Upper lobe of left lung (tissue), 6 donors: ENCODE measurements around the gene CEBPB. TPM values are rescaled to one million over a fixed set of nuclear protein-coding genes. Genes with fewer than 3 reads are reported as not detected.

Experiments used
- ATAC-seq, 2 donors: fragments of 200-7000 bp; cut with Tn5 transposase; one replicate each; pipeline ENCODE4 v1.9.1; 2022; ENCODE audit warnings: mild to moderate bottlenecking in 2 of 2, moderate library complexity in 2 of 2; ENCODE audit not compliant: low FRiP score in 2 of 2
- DNase-seq, 2 donors: peaks; one replicate each; pipeline ENCODE4 v3.0.0-alpha.2; 2019 to 2020
- H3K27ac ChIP-seq, 4 donors: fragments of 200-600 bp; sonication (generic); one replicate each; pipeline ENCODE4 v1.5.1; 2016 to 2019
- H3K27me3 ChIP-seq, 4 donors: fragments of 200-600 bp; sonication (generic); one replicate each; pipeline ENCODE4 v1.5.1; 2017 to 2019
- H3K36me3 ChIP-seq, 4 donors: fragments of 200-600 bp; sonication (generic); one replicate each; pipeline ENCODE4 v1.5.1; 2016 to 2019
- H3K4me1 ChIP-seq, 4 donors: fragments of 200-600 bp; sonication (generic); one replicate each; pipeline ENCODE4 v1.5.1; 2018 to 2019
- H3K4me3 ChIP-seq, 4 donors: fragments of 200-600 bp; sonication (generic); one replicate each; pipeline ENCODE4 v1.5.1; 2017 to 2019; ENCODE audit warnings: mild to moderate bottlenecking in 2 of 4, moderate library complexity in 1 of 4
- H3K9me3 ChIP-seq, 4 donors: fragments of 200-600 bp; sonication (generic); one replicate each; pipeline ENCODE4 v1.5.1; 2018 to 2019
- EP300 ChIP-seq, 4 donors: sonication (generic); formaldehyde crosslinking; IDR thresholded peaks; one replicate each; pipeline ENCODE4 v1.5.1; 2017; ENCODE audit warnings: antibody characterized with exemption in 4 of 4, control low read depth in 2 of 4
- POLR2A ChIP-seq, 4 donors: fragments of 450-650 bp; IDR thresholded peaks; one replicate each; pipeline ENCODE4 v1.5.1; 2016 to 2017; ENCODE audit warnings: antibody characterized with exemption in 4 of 4, mild to moderate bottlenecking in 2 of 4
- POLR2AphosphoS5 ChIP-seq, 2 donors: sonication (generic); formaldehyde crosslinking; IDR thresholded peaks; one replicate each; pipeline ENCODE4 v1.5.1; 2017; ENCODE audit warnings: antibody characterized with exemption in 2 of 2
- WGBS, 2 donors: methylation state at CpG; one replicate each; pipeline ENCODE4 v1.1.5; 2017 to 2018; 5-methylcytosine and 5-hydroxymethylcytosine counted together
- total RNA-seq, 6 donors: library from RNA; depleted of rRNA in 4 of 6; stranded (reverse); fragments of >200 nt in 4 of 6; gene quantifications; one replicate each; pipeline versions ENCODE4 v1.1.0 to v1.2.1, GENCODE V29; 2016 to 2021
- TF ChIP-seq, protein P1 (sequence below), 6 experiments: fragments of 450-650 bp in 4 of 6; fragments of 200-600 bp in 2 of 6; sonication (generic) in 2 of 6; IDR thresholded peaks; one replicate each; pipeline ENCODE4 v1.5.1; 2016 to 2019; ENCODE audit warnings: antibody characterized with exemption in 6 of 6
- donor health status: DM: no; HTN: no; CAD: no; lungs with moderate emphysema.
- donor health status: DM: no; HTN: yes; CAD: no; lungs with severe emphysema.

CEBPB gene
- total RNA-seq, 6 donors from 2014 or later, result 161 to 411 (median 292) TPM

DNA sequence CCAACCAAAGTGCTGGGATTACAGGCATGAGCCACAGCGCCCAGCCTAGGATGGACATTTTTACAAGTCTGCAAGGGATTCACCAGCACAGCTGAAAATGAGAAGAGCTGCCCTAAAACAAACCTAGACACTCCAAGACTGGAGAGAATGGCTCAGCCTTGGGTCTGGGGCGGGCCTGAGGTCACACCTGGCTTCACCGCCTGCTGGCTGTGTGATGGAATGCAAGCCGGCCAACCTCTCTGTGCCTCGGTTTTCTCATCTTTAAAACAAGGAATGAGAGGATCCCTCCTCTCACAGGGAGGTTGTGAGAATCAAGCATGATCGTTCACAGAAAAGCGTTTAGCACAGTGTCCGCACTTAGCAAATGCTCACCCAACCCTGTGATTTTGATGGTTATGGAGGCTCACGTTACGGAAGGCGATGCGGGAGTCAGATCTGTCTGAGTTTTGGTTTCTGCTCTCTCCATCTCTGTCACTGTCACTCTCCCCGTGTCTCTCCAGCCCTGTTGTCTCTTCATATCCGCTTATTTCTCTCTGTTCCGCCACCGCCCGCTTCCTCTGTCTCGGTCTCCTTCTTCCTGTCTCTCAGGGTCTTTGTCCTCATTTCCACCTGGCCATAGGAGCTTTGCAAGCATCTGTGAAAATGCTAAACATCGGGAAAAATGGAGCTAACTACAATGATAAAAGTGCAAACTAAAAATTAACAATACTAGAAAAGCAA lies 47.6 kb downstream of the CEBPB start:
- Histone ChIP-seq H3K9me3 (no peaks in the 10 kb centered on the region), H3K4me3 (no peak overlapping the region), H3K4me1 (peaks cover 0 to 12% (median 2%) of the 10 kb centered on the region in 4 donors), H3K36me3 (no peaks in the 10 kb centered on the region), H3K27ac (no peak overlapping the region), H3K27me3 (no peaks in the 10 kb centered on the region)
- 72 to 81% methylated on average over 17 to 19 of the region's 19 CpGs for WGBS, 2 donors
- no peak for DNase-seq
- TF ChIP-seq POLR2A (IDR thresholded peaks at IDR 0.05), result no peak
- TF ChIP-seq, protein P1, sequence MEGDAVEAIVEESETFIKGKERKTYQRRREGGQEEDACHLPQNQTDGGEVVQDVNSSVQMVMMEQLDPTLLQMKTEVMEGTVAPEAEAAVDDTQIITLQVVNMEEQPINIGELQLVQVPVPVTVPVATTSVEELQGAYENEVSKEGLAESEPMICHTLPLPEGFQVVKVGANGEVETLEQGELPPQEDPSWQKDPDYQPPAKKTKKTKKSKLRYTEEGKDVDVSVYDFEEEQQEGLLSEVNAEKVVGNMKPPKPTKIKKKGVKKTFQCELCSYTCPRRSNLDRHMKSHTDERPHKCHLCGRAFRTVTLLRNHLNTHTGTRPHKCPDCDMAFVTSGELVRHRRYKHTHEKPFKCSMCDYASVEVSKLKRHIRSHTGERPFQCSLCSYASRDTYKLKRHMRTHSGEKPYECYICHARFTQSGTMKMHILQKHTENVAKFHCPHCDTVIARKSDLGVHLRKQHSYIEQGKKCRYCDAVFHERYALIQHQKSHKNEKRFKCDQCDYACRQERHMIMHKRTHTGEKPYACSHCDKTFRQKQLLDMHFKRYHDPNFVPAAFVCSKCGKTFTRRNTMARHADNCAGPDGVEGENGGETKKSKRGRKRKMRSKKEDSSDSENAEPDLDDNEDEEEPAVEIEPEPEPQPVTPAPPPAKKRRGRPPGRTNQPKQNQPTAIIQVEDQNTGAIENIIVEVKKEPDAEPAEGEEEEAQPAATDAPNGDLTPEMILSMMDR (IDR thresholded peaks at IDR 0.05), result no peak
- TF ChIP-seq EP300 (IDR thresholded peaks at IDR 0.05), result no peak
- no peak for TF ChIP-seq POLR2AphosphoS5 (IDR thresholded peaks at IDR 0.05)
- ATAC-seq, result no peak

DNA sequence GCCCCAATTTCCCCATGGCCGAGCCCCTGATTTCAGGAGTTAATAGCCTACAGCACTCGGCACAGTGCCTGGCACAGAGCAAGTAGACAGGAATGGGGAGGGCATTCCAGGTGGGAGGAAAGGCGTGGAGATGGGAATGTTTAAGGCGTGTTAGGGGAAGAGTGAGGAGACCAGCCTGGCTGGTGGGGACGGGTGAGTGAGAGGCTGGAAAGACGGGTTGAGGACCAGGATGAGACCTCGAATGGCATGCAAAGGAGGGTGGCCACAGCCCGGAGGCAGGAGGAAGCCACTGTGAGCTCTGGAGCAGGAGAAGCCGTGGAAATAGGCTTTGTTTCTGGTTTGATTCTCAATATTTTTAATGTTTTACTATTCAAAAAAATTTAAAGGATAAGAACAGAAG lies 49.5 kb downstream of the CEBPB start:
- Histone ChIP-seq H3K27ac (no peak overlapping the region), H3K9me3 (no peaks in the 10 kb centered on the region), H3K36me3 (no peaks in the 10 kb centered on the region), H3K4me3 (no peak overlapping the region), H3K27me3 (no peaks in the 10 kb centered on the region), H3K4me1 (peaks cover 0 to 12% (median 2%) of the 10 kb centered on the region in 4 donors)
- DNase-seq (no peak), ATAC-seq (no peak)
- no peak for TF ChIP-seq POLR2A (IDR thresholded peaks at IDR 0.05)
- TF ChIP-seq, protein P1 (IDR thresholded peaks at IDR 0.05), result no peak
- no peak for TF ChIP-seq EP300 (IDR thresholded peaks at IDR 0.05)
- no peak for TF ChIP-seq POLR2AphosphoS5 (IDR thresholded peaks at IDR 0.05)
- WGBS, 2 donors, result 84 to 91% methylated on average over 9 of the region's 9 CpGs

DNA sequence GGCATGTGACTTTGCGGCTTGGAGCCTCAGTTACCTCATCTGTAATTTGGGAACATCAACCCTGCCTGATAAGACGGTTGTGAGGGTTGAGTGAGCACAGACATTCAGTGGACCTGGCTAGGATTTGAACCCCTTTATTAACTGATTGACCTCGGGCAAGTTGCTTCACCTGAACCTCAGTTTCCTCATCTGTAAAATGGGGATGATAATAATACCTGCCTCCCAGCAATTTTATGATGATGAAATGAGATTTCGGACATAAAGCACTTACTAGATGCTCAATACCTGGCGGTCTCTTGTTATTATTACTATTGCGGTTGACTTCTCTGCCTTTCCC lies 51.5 kb downstream of the CEBPB start:
- Histone ChIP-seq H3K27me3 (no peaks in the 10 kb centered on the region), H3K9me3 (no peaks in the 10 kb centered on the region), H3K36me3 (no peaks in the 10 kb centered on the region), H3K27ac (no peak overlapping the region), H3K4me1 (peaks cover 0 to 6% (median 2%) of the 10 kb centered on the region in 4 donors), H3K4me3 (no peak overlapping the region)
- ATAC-seq (no peak), DNase-seq (no peak)
- TF ChIP-seq EP300 (IDR thresholded peaks at IDR 0.05) (no peak), POLR2A (IDR thresholded peaks at IDR 0.05) (no peak), POLR2AphosphoS5 (IDR thresholded peaks at IDR 0.05) (no peak)
- TF ChIP-seq, protein P1 (IDR thresholded peaks at IDR 0.05), result no peak
- WGBS, 2 donors, result 96 to 97% methylated on average over 6 of the region's 6 CpGs

Other genes starting within 250 kb of the CEBPB start
- gene SNAI1, start 207.8 kb upstream of the CEBPB start, total RNA-seq, result 10 to 100 TPM in 1 of 6 donors, 1 to 10 TPM in 5; 3.9 to 11.0 (median 5.1) TPM
- 100 to 1,000 TPM in 1 of 6 donors, 10 to 100 TPM in 5; 50.3 to 116 (median 69.9) TPM for gene UBE2V1, start 77.7 kb upstream of the CEBPB start, total RNA-seq
- 10 to 100 TPM; 30.4 to 59.3 (median 34.2) TPM for gene PEDS1, start 37.1 kb upstream of the CEBPB start, total RNA-seq